HepG2 (cell line): ENCODE data around the gene ELOVL6. TPM values are rescaled to one million over a fixed set of nuclear protein-coding genes. Genes with fewer than 3 reads are reported as not detected.

Source experiments
- FIP1L1 ChIP-seq: fragments of 200-400 bp; formaldehyde crosslinking; IDR thresholded peaks from 2 replicates; pipeline ENCODE4 v1.6.1; 2018; ENCODE audit warnings: low read depth, mild to moderate bottlenecking, low read length, moderate library complexity, borderline replicate concordance; ENCODE audit not compliant: insufficient read depth
- KLF11 ChIP-seq: IDR thresholded peaks from 2 replicates; pipeline ENCODE4 v1.6.1; 2016; ENCODE audit warnings: missing compliant biosample characterization
- NCOA2 ChIP-seq: sonication (generic); formaldehyde crosslinking; IDR thresholded peaks from 2 replicates; pipeline ENCODE4 v1.8.0; 2022; ENCODE audit warnings: inconsistent platforms
- ZBTB42 ChIP-seq: sonication (generic); formaldehyde crosslinking; IDR thresholded peaks from 2 replicates; pipeline ENCODE4 v1.5.0; 2020; ENCODE audit warnings: mild to moderate bottlenecking, missing genetic modification reagents
- ZFP37 ChIP-seq: sonication (generic); formaldehyde crosslinking; IDR thresholded peaks from 2 replicates; pipeline ENCODE4 v1.4.0; 2020; ENCODE audit warnings: missing genetic modification reagents, borderline replicate concordance
- ZNF33B ChIP-seq: sonication (generic); formaldehyde crosslinking; IDR thresholded peaks from 2 replicates; pipeline ENCODE4 v1.5.1; 2020; ENCODE audit warnings: mild to moderate bottlenecking, missing genetic modification reagents
- ZNF883 ChIP-seq: sonication (generic); formaldehyde crosslinking; IDR thresholded peaks from 2 replicates; pipeline ENCODE4 v1.5.1; 2020; ENCODE audit warnings: mild to moderate bottlenecking, missing genetic modification reagents; ENCODE audit errors: not compliant biosample characterization
- polyA plus RNA-seq, 8 experiments: library from polyadenylated mRNA; depleted of rRNA in 3 of 8; stranded (reverse) in 7 of 8; unstranded in 1 of 8; fragments of >200 nt; fragmentation: Illumina TruSeq in 4 of 8; extraction: Trizol in 4 of 8; gene quantifications; 2 replicates each; pipeline versions ENCODE4 v1.2.1 to v1.2.3, GENCODE V29; 2011 to 2016; ENCODE audit warnings: low read depth in 4 of 8, missing spikeins in 1 of 8, mixed read lengths in 1 of 8; ENCODE audit not compliant: insufficient read depth in 1 of 8
- total RNA-seq, 5 experiments: library from RNA; depleted of rRNA; stranded (reverse); fragments of >200 nt; fragmentation: Illumina TruSeq; extraction: Trizol; gene quantifications; 2 replicates each; pipeline ENCODE4 v1.2.3, GENCODE V29; 2016; ENCODE audit warnings: low read depth in 1 of 5
- TF ChIP-seq, protein P1 (sequence below): sonication (generic); formaldehyde crosslinking; IDR thresholded peaks from 2 replicates; pipeline ENCODE4 v1.5.0; 2020; ENCODE audit warnings: missing genetic modification reagents
- TF ChIP-seq, protein P2 (sequence below): sonication (generic); formaldehyde crosslinking; IDR thresholded peaks from 2 replicates; pipeline ENCODE4 v1.4.0; 2020; ENCODE audit warnings: missing genetic modification reagents, borderline replicate concordance

The ELOVL6 gene
- total and polyA plus RNA-seq, 2 of the 13 experiments (the other 11 are each of a cell fraction or from before 2014, with no cell fraction given): 14.1 to 23.2 TPM

DNA sequence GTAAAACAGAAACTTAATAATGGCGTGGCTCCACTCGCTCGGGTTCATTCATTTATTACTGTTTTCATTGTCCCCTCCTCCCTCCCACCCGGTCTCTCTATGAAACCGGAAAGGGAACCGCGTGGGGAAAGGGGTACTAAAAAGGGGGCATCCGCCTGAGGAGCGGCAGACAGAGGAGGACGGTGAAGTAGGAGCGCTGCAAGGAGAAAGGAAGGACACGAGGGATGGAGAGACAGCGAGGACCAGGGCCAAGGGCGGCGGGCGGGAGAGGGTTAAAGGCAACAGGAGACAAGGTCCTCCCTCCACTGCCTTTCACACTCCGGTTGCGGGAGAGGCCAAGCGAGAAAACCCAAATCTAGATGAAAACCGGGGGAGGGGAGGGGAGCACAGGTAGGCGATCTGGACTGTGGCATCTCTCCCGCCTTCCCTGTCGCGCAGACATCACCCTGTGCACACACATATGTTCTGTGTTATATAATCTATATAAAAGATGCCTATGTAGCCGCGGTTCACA, 829 bp downstream of the ELOVL6 start (continued):
- TF ChIP-seq ZFP37 (CRISPR knock-in tag) (no peak), ZNF33B (CRISPR knock-in tag) (no peak), KLF11 (no peak), NCOA2 (CRISPR knock-in tag) (no peak), ZNF883 (no peak), FIP1L1 (no peak), ZBTB42 (CRISPR knock-in tag) (no peak)
- TF ChIP-seq, protein P1, sequence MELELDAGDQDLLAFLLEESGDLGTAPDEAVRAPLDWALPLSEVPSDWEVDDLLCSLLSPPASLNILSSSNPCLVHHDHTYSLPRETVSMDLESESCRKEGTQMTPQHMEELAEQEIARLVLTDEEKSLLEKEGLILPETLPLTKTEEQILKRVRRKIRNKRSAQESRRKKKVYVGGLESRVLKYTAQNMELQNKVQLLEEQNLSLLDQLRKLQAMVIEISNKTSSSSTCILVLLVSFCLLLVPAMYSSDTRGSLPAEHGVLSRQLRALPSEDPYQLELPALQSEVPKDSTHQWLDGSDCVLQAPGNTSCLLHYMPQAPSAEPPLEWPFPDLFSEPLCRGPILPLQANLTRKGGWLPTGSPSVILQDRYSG (CRISPR knock-in tag): no peak
- TF ChIP-seq, protein P2, sequence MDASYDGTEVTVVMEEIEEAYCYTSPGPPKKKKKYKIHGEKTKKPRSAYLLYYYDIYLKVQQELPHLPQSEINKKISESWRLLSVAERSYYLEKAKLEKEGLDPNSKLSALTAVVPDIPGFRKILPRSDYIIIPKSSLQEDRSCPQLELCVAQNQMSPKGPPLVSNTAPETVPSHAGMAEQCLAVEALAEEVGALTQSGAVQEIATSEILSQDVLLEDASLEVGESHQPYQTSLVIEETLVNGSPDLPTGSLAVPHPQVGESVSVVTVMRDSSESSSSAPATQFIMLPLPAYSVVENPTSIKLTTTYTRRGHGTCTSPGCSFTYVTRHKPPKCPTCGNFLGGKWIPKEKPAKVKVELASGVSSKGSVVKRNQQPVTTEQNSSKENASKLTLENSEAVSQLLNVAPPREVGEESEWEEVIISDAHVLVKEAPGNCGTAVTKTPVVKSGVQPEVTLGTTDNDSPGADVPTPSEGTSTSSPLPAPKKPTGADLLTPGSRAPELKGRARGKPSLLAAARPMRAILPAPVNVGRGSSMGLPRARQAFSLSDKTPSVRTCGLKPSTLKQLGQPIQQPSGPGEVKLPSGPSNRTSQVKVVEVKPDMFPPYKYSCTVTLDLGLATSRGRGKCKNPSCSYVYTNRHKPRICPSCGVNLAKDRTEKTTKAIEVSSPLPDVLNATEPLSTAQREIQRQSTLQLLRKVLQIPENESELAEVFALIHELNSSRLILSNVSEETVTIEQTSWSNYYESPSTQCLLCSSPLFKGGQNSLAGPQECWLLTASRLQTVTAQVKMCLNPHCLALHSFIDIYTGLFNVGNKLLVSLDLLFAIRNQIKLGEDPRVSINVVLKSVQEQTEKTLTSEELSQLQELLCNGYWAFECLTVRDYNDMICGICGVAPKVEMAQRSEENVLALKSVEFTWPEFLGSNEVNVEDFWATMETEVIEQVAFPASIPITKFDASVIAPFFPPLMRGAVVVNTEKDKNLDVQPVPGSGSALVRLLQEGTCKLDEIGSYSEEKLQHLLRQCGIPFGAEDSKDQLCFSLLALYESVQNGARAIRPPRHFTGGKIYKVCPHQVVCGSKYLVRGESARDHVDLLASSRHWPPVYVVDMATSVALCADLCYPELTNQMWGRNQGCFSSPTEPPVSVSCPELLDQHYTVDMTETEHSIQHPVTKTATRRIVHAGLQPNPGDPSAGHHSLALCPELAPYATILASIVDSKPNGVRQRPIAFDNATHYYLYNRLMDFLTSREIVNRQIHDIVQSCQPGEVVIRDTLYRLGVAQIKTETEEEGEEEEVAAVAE: no peak
